OCI-LY1 (cell line): ENCODE data around the gene KIAA1549.

Experiments used
- H2AFZ ChIP-seq: fragments of 200-600 bp; sonication (generic), shearing (Covaris generic); 2 replicates; pipeline ENCODE4 v1.6.0; 2014; ENCODE audit warnings: antibody characterized with exemption, mild to moderate bottlenecking, low read length
- H3F3A ChIP-seq: fragments of 200-600 bp; sonication (generic), shearing (Covaris generic); 2 replicates; pipeline ENCODE4 v1.6.0; 2014; ENCODE audit warnings: mild to moderate bottlenecking, antibody characterized with exemption, low read length, moderate library complexity; ENCODE audit not compliant: insufficient read depth
- H3K27ac ChIP-seq: fragments of 200-600 bp; sonication (generic); 2 replicates; pipeline ENCODE4 v1.5.1; 2014; ENCODE audit warnings: low read length, mixed run types, mild to moderate bottlenecking, low read depth; ENCODE audit not compliant: poor library complexity, severe bottlenecking
- H3K27me3 ChIP-seq: fragments of 200-600 bp; sonication (generic); 2 replicates; pipeline ENCODE4 v1.6.0; 2014; ENCODE audit warnings: antibody characterized with exemption, mild to moderate bottlenecking, low read length, moderate library complexity; ENCODE audit not compliant: insufficient read depth
- H3K36me3 ChIP-seq: fragments of 200-600 bp; sonication (generic); 2 replicates; pipeline ENCODE4 v1.6.1; 2014; ENCODE audit warnings: mild to moderate bottlenecking, antibody characterized with exemption, low read length, moderate library complexity, mixed read lengths; ENCODE audit not compliant: insufficient read depth
- H3K4me1 ChIP-seq: fragments of 200-600 bp; sonication (generic); 2 replicates; pipeline ENCODE4 v1.5.1; 2014; ENCODE audit warnings: mild to moderate bottlenecking, low read length, moderate library complexity; ENCODE audit not compliant: insufficient read depth, severe bottlenecking
- H3K4me2 ChIP-seq: fragments of 200-600 bp; sonication (generic), shearing (Covaris generic); 2 replicates; pipeline ENCODE4 v1.6.1; 2014; ENCODE audit warnings: low read length
- H3K4me3 ChIP-seq: fragments of 200-600 bp; sonication (generic); 2 replicates; pipeline ENCODE4 v1.5.1; 2014; ENCODE audit warnings: low read length, low read depth, mild to moderate bottlenecking, mixed read lengths; ENCODE audit not compliant: poor library complexity, severe bottlenecking
- H3K79me2 ChIP-seq: fragments of 200-600 bp; shearing (Covaris generic); 2 replicates; pipeline ENCODE4 v1.6.1; 2016; ENCODE audit warnings: mixed run types, low read length, mixed read lengths; ENCODE audit not compliant: insufficient read depth
- H3K9ac ChIP-seq: fragments of 200-600 bp; sonication (generic), shearing (Covaris generic); 2 replicates; pipeline ENCODE4 v1.6.1; 2014; ENCODE audit warnings: mild to moderate bottlenecking, low read length, mixed read lengths
- H3K9me2 ChIP-seq: fragments of 200-600 bp; sonication (generic), shearing (Covaris generic); 2 replicates; pipeline ENCODE4 v1.6.1; 2014; ENCODE audit warnings: low read depth, mild to moderate bottlenecking, low read length, mixed read lengths
- H3K9me3 ChIP-seq: fragments of 200-600 bp; shearing (Covaris generic); 2 replicates; pipeline ENCODE4 v1.6.1; 2014; ENCODE audit warnings: low read length, mixed read lengths
- H4K20me1 ChIP-seq: fragments of 200-600 bp; sonication (generic), shearing (Covaris generic); 2 replicates; pipeline ENCODE4 v1.6.0; 2016; ENCODE audit warnings: mild to moderate bottlenecking, low read length; ENCODE audit not compliant: insufficient read depth
- EZH2 ChIP-seq: fragments of 200-600 bp; sonication (generic), shearing (Covaris generic); IDR thresholded peaks from 2 replicates; pipeline ENCODE4 v1.8.0; 2017; ENCODE audit warnings: borderline replicate concordance, mixed run types, mild to moderate bottlenecking, antibody characterized with exemption, low read length, moderate library complexity, mixed read lengths
- TF ChIP-seq, protein P1 (sequence below): fragments of 200-600 bp; sonication (generic), shearing (Covaris generic); IDR thresholded peaks from 2 replicates; pipeline ENCODE4 v1.5.1; 2017; ENCODE audit warnings: mild to moderate bottlenecking, antibody characterized with exemption, low read length, moderate library complexity, mixed read lengths

The KIAA1549 gene

DNA sequence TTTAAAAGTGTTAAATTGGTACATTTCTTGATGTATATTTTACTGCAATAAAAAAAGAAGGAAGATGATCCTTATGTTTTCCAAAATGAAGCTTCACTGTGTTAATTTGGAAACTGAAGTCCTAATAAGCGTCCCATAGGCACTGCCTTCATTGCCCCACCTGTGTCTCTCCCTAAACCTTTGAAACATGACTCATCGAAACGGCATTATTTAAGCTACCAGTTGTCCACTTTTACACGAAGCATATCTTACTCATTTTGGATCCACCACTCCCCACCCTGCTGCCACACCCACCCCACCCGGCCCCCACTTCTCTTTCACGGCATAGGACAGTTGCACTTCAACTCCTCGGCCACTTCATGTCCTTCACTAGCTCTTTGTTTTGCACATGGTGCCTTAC, 85.5 kb downstream of the KIAA1549 start:
- no peak overlapping the region for H3K9ac ChIP-seq
- no peaks in the 10 kb centered on the region for H3K9me2 ChIP-seq
- no peak overlapping the region for H2AFZ ChIP-seq
- H3K27ac ChIP-seq: no peak overlapping the region
- H3K36me3 ChIP-seq: no peaks in the 10 kb centered on the region
- H3K4me1 ChIP-seq: no peaks in the 10 kb centered on the region
- H3K4me3 ChIP-seq: no peak overlapping the region
- H4K20me1 ChIP-seq: no peaks in the 10 kb centered on the region
- H3K79me2 ChIP-seq: no peaks in the 10 kb centered on the region
- no peaks in the 10 kb centered on the region for H3K27me3 ChIP-seq
- no peaks in the 10 kb centered on the region for H3F3A ChIP-seq
- no peak for TF ChIP-seq EZH2
- TF ChIP-seq, protein P1, sequence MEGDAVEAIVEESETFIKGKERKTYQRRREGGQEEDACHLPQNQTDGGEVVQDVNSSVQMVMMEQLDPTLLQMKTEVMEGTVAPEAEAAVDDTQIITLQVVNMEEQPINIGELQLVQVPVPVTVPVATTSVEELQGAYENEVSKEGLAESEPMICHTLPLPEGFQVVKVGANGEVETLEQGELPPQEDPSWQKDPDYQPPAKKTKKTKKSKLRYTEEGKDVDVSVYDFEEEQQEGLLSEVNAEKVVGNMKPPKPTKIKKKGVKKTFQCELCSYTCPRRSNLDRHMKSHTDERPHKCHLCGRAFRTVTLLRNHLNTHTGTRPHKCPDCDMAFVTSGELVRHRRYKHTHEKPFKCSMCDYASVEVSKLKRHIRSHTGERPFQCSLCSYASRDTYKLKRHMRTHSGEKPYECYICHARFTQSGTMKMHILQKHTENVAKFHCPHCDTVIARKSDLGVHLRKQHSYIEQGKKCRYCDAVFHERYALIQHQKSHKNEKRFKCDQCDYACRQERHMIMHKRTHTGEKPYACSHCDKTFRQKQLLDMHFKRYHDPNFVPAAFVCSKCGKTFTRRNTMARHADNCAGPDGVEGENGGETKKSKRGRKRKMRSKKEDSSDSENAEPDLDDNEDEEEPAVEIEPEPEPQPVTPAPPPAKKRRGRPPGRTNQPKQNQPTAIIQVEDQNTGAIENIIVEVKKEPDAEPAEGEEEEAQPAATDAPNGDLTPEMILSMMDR: no peak
- no peak overlapping the region for H3K4me2 ChIP-seq
- H3K9me3 ChIP-seq: no peaks in the 10 kb centered on the region

DNA sequence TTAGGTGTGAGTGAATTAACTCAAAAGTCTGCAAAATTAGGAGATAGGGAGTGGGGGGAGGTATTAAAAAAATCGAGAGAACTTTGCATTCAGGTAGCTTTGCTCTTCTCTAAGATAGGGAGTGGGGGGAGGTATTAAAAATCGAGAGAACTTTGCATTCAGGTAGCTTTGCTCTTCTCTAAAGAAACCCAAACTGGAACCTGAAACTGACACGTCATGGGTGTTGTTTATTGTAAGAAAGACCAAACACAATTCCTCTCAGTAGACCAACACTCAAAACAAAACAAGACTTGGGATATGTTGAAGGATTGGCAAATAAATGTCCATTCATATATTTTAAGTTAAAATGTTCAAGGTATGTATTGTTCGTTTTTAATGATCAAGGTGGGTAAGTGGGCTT, 87.9 kb downstream of the KIAA1549 start:
- H3K4me2 ChIP-seq: no peak overlapping the region
- H4K20me1 ChIP-seq: no peaks in the 10 kb centered on the region
- no peaks in the 10 kb centered on the region for H3F3A ChIP-seq
- no peaks in the 10 kb centered on the region for H3K4me1 ChIP-seq
- H3K9me2 ChIP-seq: no peaks in the 10 kb centered on the region
- no peak overlapping the region for H3K9ac ChIP-seq
- H3K79me2 ChIP-seq: no peaks in the 10 kb centered on the region
- no peak overlapping the region for H3K4me3 ChIP-seq
- H3K36me3 ChIP-seq: no peaks in the 10 kb centered on the region
- no peak for TF ChIP-seq EZH2
- TF ChIP-seq, protein P1: no peak
- H3K27me3 ChIP-seq: no peaks in the 10 kb centered on the region
- H2AFZ ChIP-seq: no peak overlapping the region
- H3K27ac ChIP-seq: no peak overlapping the region
- no peaks in the 10 kb centered on the region for H3K9me3 ChIP-seq

DNA sequence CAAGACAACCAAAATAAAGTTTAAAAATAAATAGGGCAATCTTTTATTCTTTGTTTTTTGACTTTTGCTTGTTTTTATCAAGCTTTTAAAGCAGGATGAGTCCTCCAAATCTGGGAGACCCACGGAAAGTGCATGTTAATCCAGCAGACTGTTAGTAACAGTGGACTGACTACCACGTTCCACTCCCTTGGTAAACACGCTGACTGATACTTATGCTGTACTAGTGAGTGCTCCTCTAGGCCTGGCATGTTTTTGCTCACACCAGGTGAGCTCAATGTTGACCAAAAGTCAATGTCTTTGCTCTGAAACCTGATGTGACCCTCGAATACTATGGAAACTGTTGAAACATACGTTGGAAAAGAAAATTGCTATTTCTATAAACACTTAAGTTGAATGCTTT, 88.4 kb downstream of the KIAA1549 start:
- no peaks in the 10 kb centered on the region for H3K36me3 ChIP-seq
- no peak overlapping the region for H3K4me3 ChIP-seq
- H2AFZ ChIP-seq: no peak overlapping the region
- H3K79me2 ChIP-seq: no peaks in the 10 kb centered on the region
- H3K9me2 ChIP-seq: no peaks in the 10 kb centered on the region
- no peak overlapping the region for H3K9ac ChIP-seq
- H3K27ac ChIP-seq: no peak overlapping the region
- no peaks in the 10 kb centered on the region for H4K20me1 ChIP-seq
- no peaks in the 10 kb centered on the region for H3K9me3 ChIP-seq
- no peak overlapping the region for H3K4me2 ChIP-seq
- no peaks in the 10 kb centered on the region for H3K4me1 ChIP-seq
- H3F3A ChIP-seq: no peaks in the 10 kb centered on the region
- no peaks in the 10 kb centered on the region for H3K27me3 ChIP-seq
- TF ChIP-seq, protein P1: no peak
- no peak for TF ChIP-seq EZH2
